CD4-positive, alpha-beta T cell treated with Interleukin-6 for 4 hours (primary cell): ENCODE results near the gene PPP6R3.
"Not testable (repeated sequence)": the region's sequence is repeated elsewhere in the genome, so short reads cannot be mapped to it uniquely, and the experiment has no call there.

Experiments
- DNase-seq: peaks from one replicate; pipeline ENCODE4 v3.0.0-alpha.2; 2020; ENCODE audit warnings: mixed read lengths

The PPP6R3 gene

GRCh38 chr11:68617925-68618809 lies 157.6 kb downstream of the PPP6R3 start:
- no peak for DNase-seq

GRCh38 chr11:68621826-68622225 lies 161.3 kb downstream of the PPP6R3 start:
- no peak for DNase-seq

GRCh38 chr11:68623706-68624105 lies 163.2 kb downstream of the PPP6R3 start:
- not testable (repeated sequence) for DNase-seq

- not testable (repeated sequence) for DNase-seq
Measured at GRCh38 chr11:68625069-68625468, 164.5 kb downstream of the PPP6R3 start.

- not testable (repeated sequence) for DNase-seq
Measured at GRCh38 chr11:68626236-68626635, 165.7 kb downstream of the PPP6R3 start.

GRCh38 chr11:68628837-68629236 lies 168.3 kb downstream of the PPP6R3 start:
- not testable (repeated sequence) for DNase-seq

GRCh38 chr11:68632375-68632774 lies 171.8 kb downstream of the PPP6R3 start:
- not testable (repeated sequence) for DNase-seq

- peak; percentile 53 for DNase-seq
Measured at GRCh38 chr11:68632802-68633201, 172.2 kb downstream of the PPP6R3 start.

GRCh38 chr11:68634606-68635005 lies 174.1 kb downstream of the PPP6R3 start:
- DNase-seq: not testable (repeated sequence)

- DNase-seq: not testable (repeated sequence)
Measured at GRCh38 chr11:68635172-68635571, 174.6 kb downstream of the PPP6R3 start.

- DNase-seq: not testable (repeated sequence)
Measured at GRCh38 chr11:68635883-68636282, 175.3 kb downstream of the PPP6R3 start.

- not testable (repeated sequence) for DNase-seq
Measured at GRCh38 chr11:68639322-68639721, 178.8 kb downstream of the PPP6R3 start.

GRCh38 chr11:68641880-68642279 lies 181.3 kb downstream of the PPP6R3 start:
- DNase-seq: no peak

- no peak for DNase-seq
Measured at GRCh38 chr11:68643585-68643984, 183.0 kb downstream of the PPP6R3 start.

- DNase-seq: no peak
Measured at GRCh38 chr11:68646832-68647231, 186.3 kb downstream of the PPP6R3 start.

GRCh38 chr11:68649851-68650555 lies 189.5 kb downstream of the PPP6R3 start:
- DNase-seq: no peak

- no peak for DNase-seq
Measured at GRCh38 chr11:68650801-68651200, 190.2 kb downstream of the PPP6R3 start.

- DNase-seq: no peak
Measured at GRCh38 chr11:68651208-68651984, 190.8 kb downstream of the PPP6R3 start.

- no peak for DNase-seq
Measured at GRCh38 chr11:68651985-68652682, 191.6 kb downstream of the PPP6R3 start.

- no peak for DNase-seq
Measured at GRCh38 chr11:68652683-68653156, 192.2 kb downstream of the PPP6R3 start.

- no peak for DNase-seq
Measured at GRCh38 chr11:68653486-68654430, 193.2 kb downstream of the PPP6R3 start.
